ENCODE measurements around the gene SV2B. TPM values are rescaled to one million over a fixed set of nuclear protein-coding genes. Genes with fewer than 3 reads are reported as not detected.

SV2B gene
- total RNA-seq, 2 donors from 2014 or later = 0.17 to 1.1 TPM

DNA sequence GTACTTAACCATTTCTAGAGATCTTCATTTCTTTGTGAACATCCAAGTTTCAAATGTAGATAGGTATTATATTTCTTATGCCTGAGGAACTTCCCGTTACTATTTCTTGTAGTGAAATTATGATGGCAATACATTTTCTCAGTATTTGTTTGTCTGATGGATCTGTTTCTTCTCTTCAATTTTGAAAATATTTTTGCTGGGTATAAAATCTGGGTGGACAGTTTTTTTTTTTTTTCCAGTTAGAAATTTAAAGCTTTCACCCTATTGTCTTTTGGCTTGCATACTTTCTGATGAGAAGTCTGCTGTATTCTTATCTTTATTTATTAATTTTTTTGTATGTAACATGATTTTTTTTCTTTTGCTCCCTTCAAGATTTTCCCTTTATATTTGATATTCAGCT is 175.8 kb downstream of the SV2B start:
- Histone ChIP-seq H3K27ac (no peak overlapping the region), H3K9ac (ENCODE audit: low read depth in 2 of 2, low read length in 2 of 2) (no peak overlapping the region)
- intact Hi-C loops (cut with DNase I) = loop anchor here (10.0 kb wide), 1 partner anchor 321 kb away; the partner anchor contains the start of gene RCCD1

DNA sequence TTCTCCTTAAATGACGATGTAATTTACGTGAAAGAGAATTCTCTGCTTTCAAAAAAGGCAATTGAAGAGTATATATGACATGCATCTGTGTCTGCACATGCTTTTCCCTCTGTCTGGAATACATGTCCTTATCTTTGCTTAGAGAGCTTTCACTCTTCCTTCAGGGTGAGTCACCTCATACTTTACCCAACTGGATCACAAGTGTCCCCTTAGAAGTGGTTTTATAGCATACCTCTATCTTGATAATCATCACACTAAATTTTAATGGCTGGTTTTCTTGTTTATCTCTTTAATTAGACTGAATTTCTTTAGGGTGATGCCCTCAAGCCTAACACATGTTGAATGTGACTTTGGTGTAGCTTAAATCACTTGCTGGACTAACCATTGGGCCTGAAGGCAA is 178.9 kb downstream of the SV2B start:
- intact Hi-C loops (cut with DNase I) = loop anchor here (10.0 kb wide), 1 partner anchor 324 kb away; the partner anchor contains the start of gene RCCD1
- Histone ChIP-seq H3K4me1 (no peaks in the 10 kb centered on the region), H3K36me3 (no peaks in the 10 kb centered on the region), H3K27ac (no peak overlapping the region), H3K27me3 (no peaks in the 10 kb centered on the region), H3K4me3 (no peak overlapping the region), H3K9ac (ENCODE audit: low read depth in 2 of 2, low read length in 2 of 2) (no peak overlapping the region), H3K9me3 (no peaks in the 10 kb centered on the region)
- TF ChIP-seq, protein P1, sequence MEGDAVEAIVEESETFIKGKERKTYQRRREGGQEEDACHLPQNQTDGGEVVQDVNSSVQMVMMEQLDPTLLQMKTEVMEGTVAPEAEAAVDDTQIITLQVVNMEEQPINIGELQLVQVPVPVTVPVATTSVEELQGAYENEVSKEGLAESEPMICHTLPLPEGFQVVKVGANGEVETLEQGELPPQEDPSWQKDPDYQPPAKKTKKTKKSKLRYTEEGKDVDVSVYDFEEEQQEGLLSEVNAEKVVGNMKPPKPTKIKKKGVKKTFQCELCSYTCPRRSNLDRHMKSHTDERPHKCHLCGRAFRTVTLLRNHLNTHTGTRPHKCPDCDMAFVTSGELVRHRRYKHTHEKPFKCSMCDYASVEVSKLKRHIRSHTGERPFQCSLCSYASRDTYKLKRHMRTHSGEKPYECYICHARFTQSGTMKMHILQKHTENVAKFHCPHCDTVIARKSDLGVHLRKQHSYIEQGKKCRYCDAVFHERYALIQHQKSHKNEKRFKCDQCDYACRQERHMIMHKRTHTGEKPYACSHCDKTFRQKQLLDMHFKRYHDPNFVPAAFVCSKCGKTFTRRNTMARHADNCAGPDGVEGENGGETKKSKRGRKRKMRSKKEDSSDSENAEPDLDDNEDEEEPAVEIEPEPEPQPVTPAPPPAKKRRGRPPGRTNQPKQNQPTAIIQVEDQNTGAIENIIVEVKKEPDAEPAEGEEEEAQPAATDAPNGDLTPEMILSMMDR (IDR thresholded peaks at IDR 0.05) = no peak
- no peak for DNase-seq

More for the DNA sequence above, 175.8 kb downstream of the SV2B start:
- no peak for DNase-seq
- H3K27me3 ChIP-seq = no peaks in the 10 kb centered on the region
- no peaks in the 10 kb centered on the region for H3K9me3 ChIP-seq
- H3K4me3 ChIP-seq = no peak overlapping the region
- no peaks in the 10 kb centered on the region for H3K36me3 ChIP-seq
- TF ChIP-seq, protein P1 (IDR thresholded peaks at IDR 0.05) = no peak
- no peaks in the 10 kb centered on the region for H3K4me1 ChIP-seq

DNA sequence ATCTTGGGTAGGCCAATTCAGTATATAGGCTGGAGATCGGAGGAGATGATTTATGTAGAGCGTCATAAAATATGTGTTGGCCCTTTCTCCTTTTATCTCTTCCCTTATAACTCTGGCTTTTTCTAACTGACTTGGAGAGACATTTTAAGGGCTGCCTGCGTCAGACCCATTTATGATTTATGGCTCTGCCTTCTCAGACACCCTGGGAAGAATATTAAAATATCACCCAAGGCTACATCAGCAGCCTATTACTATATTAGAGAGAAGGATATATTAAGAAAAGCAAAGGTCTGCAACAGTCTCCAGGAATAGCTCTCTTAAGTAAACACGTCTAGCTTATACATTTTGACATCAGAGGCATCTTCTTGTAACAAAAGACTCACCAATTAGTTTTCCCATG is 179.4 kb downstream of the SV2B start:
- Histone ChIP-seq H3K27me3 (no peaks in the 10 kb centered on the region), H3K27ac (no peak overlapping the region), H3K9me3 (no peaks in the 10 kb centered on the region), H3K36me3 (no peaks in the 10 kb centered on the region), H3K4me1 (no peaks in the 10 kb centered on the region), H3K4me3 (no peak overlapping the region), H3K9ac (ENCODE audit: low read depth in 2 of 2, low read length in 2 of 2) (no peak overlapping the region)
- no peak for DNase-seq
- TF ChIP-seq, protein P1 (IDR thresholded peaks at IDR 0.05) = no peak
- intact Hi-C loops (cut with DNase I) = loop anchor here (10.0 kb wide), 1 partner anchor 325 kb away; the partner anchor contains the start of gene RCCD1

- no peaks in the 10 kb centered on the region for H3K36me3 ChIP-seq
- DNase-seq = no peak
- no peak overlapping the region for H3K4me3 ChIP-seq
- H3K9me3 ChIP-seq = no peaks in the 10 kb centered on the region
- H3K4me1 ChIP-seq = no peaks in the 10 kb centered on the region
- TF ChIP-seq, protein P1 (IDR thresholded peaks at IDR 0.05) = no peak
- H3K27ac ChIP-seq = no peak overlapping the region
- no peaks in the 10 kb centered on the region for H3K27me3 ChIP-seq
- intact Hi-C loops (cut with DNase I) = no loop called here
- no peak overlapping the region for H3K9ac ChIP-seq (ENCODE audit: low read depth in 2 of 2, low read length in 2 of 2)
Measured at GRCh38 chr15:91281947-91282346, 181.9 kb downstream of the SV2B start.

- no peaks in the 10 kb centered on the region for H3K36me3 ChIP-seq
- H3K27ac ChIP-seq = no peak overlapping the region
- intact Hi-C loops (cut with DNase I) = no loop called here
- no peaks in the 10 kb centered on the region for H3K9me3 ChIP-seq
- no peaks in the 10 kb centered on the region for H3K4me1 ChIP-seq
- H3K9ac ChIP-seq (ENCODE audit: low read depth in 2 of 2, low read length in 2 of 2) = no peak overlapping the region
- H3K27me3 ChIP-seq = no peaks in the 10 kb centered on the region
- H3K4me3 ChIP-seq = no peak overlapping the region
- TF ChIP-seq, protein P1 (IDR thresholded peaks at IDR 0.05) = no peak
- no peak for DNase-seq
Measured at GRCh38 chr15:91282486-91282885, 182.4 kb downstream of the SV2B start.
